Measurements from ENCODE around the gene GALNS.

The GALNS gene

DNA sequence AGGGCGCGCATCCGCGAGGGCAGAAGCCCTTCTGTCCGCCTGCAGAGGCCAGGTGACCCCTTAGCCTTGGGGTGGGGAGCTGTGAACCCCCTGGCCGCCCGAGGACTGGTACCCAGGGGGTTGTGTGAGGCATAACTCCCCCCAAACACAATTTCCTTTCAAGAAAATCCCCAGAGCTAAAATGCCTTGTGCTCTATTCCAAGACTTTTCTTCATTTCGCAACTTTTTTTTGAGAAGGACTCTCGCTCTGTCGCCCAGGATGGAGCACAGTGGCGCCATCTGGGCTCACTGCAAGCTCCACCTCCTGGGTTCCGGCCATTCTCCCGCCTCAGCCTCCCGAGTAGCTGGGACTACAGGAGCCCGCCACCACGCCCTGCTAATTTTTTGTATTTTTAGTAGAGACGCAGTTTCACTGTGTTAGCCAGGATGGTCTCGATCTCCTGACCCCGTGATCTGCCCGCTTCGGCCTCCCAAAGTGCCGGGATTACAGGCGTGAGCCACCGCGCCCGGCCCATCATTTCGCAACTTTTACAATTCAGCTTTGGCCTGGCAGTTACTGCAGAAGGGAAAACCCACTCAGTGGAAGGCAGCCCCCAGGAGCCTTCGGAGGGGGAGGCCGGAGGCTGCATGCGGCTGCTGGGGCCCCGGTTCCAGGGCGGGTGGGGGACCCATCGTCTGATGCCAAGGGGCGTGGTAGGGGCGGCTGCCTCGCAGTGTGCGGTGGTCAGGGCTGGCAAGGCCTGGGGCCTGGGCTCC is 44.1 kb downstream of the GALNS start:
- Histone ChIP-seq H3K27ac (peak overlapping the region; percentile 12), H3K4me2 (ENCODE audit: low read length) (peak overlapping the region; percentile 74), H2AFZ (peak overlapping the region; percentile 89), H3K36me3 (ENCODE audit: control insufficient read depth, insufficient read depth, low read length) (no peaks in the 10 kb centered on the region), H3K4me1 (peaks cover 8% of the 10 kb centered on the region), H3K4me3 (ENCODE audit: low read depth, low read length) (peak overlapping the region; percentile 75), H3K9ac (no peak overlapping the region), H3K79me2 (no peaks in the 10 kb centered on the region), H3K27me3 (ENCODE audit: control insufficient read depth, insufficient read depth, low read length) (no peaks in the 10 kb centered on the region), H3K9me3 (ENCODE audit: control insufficient read depth, low read length) (no peaks in the 10 kb centered on the region)
- TF ChIP-seq, protein P1, sequence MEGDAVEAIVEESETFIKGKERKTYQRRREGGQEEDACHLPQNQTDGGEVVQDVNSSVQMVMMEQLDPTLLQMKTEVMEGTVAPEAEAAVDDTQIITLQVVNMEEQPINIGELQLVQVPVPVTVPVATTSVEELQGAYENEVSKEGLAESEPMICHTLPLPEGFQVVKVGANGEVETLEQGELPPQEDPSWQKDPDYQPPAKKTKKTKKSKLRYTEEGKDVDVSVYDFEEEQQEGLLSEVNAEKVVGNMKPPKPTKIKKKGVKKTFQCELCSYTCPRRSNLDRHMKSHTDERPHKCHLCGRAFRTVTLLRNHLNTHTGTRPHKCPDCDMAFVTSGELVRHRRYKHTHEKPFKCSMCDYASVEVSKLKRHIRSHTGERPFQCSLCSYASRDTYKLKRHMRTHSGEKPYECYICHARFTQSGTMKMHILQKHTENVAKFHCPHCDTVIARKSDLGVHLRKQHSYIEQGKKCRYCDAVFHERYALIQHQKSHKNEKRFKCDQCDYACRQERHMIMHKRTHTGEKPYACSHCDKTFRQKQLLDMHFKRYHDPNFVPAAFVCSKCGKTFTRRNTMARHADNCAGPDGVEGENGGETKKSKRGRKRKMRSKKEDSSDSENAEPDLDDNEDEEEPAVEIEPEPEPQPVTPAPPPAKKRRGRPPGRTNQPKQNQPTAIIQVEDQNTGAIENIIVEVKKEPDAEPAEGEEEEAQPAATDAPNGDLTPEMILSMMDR (IDR thresholded peaks at IDR 0.05) = no peak

DNA sequence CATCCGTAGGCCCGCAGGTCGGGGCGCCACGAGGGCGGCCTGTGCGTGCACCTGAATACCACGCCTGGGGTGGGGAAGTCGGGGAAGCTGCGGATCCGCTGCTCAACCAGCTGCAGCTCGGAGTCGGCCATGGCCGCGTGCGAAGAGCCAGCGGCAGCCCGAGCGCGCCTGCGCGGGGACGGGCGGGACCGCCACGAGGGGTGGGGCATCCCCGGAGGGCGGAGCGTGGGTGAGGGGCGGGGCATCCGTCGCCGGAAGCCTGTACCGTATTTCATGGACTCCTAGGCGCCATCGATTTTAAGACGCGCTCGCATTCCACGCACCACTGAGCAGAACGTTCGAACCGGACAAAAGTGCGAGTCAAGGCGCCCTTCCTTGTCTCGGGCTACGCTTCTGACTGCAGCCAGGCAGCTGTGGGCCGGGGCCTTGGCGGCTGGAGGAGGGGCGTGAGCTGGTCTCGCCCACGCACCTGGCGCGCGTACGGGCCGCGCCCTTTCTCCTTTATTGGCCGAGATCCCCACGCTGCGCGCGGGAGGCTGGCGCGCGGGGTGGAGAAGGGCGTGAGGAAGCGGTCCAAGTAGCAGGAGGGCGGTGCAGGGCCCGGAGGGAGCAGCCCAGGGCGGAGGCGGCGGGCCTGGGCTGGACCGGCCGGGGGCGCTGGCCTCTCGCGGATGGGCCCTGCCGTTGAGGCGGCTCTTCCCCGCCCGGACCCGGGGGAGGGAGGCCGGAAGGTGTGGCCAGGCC is 44.8 kb downstream of the GALNS start, which contains the start of gene APRT:
TSS of gene APRT (minus strand) at position 160 of the 744 bp plus-strand sequence. CDS start at position 131, 29 bp downstream.
- Histone ChIP-seq H3K79me2 (no peaks in the 10 kb centered on the region), H3K4me3 (ENCODE audit: low read depth, low read length) (peak within 1 kb of the TSS; percentile 75), H3K27me3 (ENCODE audit: control insufficient read depth, insufficient read depth, low read length) (no peaks in the 10 kb centered on the region), H3K9me3 (ENCODE audit: control insufficient read depth, low read length) (no peaks in the 10 kb centered on the region), H3K36me3 (ENCODE audit: control insufficient read depth, insufficient read depth, low read length) (no peaks in the 10 kb centered on the region), H2AFZ (peak within 1 kb of the TSS; percentile 89), H3K9ac (no peak within 1 kb of the TSS), H3K27ac (peak within 1 kb of the TSS; percentile 58), H3K4me2 (ENCODE audit: low read length) (peak within 1 kb of the TSS; percentile 86), H3K4me1 (peaks cover 8% of the 10 kb centered on the region)
- TF ChIP-seq, protein P1 (IDR thresholded peaks at IDR 0.05) = peak; percentile 24

DNA sequence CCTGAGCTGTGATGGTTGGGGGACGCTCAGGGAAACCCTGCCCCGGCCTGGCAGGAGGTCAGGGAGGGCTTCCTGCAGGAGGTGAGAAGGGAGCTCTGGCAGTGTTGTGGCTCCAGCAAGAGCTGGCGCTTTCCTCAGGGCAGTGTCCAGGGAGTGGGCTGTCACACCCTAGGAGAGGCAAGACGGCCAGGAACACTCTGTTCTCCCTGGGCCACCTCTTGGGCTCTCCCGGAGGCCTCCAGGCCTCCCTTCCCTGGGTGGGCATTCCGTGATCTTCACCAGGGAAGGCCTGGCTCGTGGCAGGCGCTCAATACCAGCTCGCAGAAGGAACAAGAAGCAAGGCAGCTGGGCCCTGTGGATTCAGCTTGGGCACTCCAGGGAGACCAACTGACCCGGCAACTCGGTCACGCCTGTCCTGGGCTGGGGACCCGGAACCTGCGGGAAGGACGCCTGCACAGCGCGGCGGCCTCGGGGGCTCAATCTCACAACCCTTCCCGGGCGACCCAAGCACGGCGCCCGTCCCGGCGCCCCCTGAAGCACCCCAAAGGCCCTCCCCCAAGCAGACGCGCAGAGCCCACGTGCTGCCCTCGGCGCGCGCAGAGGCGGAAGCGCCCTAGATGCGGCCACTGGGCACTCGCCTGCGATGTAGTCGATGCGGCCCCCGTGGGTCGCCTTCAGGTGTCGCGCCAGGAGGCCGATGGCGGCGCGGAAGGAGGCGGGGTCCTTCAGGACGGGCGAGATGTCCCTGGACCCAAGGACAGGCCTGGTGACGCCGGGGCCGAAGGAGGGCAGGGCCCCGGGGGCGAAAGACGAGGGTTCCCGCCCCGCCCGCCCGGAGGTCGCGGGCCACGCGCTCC is 45.6 kb downstream of the GALNS start:
- Histone ChIP-seq H3K4me3 (ENCODE audit: low read depth, low read length) (peak overlapping the region; percentile 75), H3K4me2 (ENCODE audit: low read length) (peak overlapping the region; percentile 86), H3K4me1 (peaks cover 8% of the 10 kb centered on the region), H3K9me3 (ENCODE audit: control insufficient read depth, low read length) (no peaks in the 10 kb centered on the region), H3K9ac (no peak overlapping the region), H3K27me3 (ENCODE audit: control insufficient read depth, insufficient read depth, low read length) (no peaks in the 10 kb centered on the region), H3K79me2 (no peaks in the 10 kb centered on the region), H2AFZ (peak overlapping the region; percentile 89), H3K27ac (peak overlapping the region; percentile 58), H3K36me3 (ENCODE audit: control insufficient read depth, insufficient read depth, low read length) (no peaks in the 10 kb centered on the region)
- TF ChIP-seq, protein P1 (IDR thresholded peaks at IDR 0.05) = no peak

DNA sequence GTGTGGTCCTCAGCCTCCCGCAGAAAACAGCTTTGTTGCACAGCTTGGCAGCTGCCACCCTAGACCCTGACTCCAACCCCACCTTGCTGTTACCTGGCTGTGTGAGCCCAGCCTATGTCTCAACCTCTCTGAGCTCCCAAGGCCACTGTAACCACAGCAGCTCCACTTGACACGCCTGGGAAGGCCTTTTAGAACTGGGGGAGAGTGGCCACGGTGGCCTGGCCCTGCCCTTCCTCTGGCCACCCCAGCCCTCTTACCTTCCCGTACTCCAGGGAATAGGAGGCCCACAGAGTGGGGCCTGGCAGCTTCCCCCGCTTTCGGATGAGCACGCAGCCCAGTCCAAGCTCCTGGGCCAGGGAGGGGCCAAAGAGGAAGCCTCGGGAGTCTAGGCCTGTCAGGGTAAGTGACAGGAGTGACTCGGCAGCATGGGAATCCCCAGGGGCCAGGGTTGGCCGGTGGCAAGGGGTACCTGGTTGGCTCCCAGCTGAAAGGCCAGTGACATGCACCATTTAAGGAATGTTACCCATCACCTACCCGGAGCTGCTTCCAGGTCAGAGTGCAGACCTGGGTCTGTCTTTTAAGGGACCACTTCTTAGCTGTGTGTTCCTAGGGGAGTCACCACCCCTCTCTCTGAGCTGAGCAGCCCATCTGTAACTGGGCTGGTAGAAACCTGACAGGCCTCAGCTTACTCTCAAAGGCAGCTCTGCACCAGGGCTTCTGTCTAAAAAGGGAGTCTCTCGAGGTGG is 46.4 kb downstream of the GALNS start:
- no peaks in the 10 kb centered on the region for H3K9me3 ChIP-seq (ENCODE audit: control insufficient read depth, low read length)
- H3K79me2 ChIP-seq = no peaks in the 10 kb centered on the region
- peak overlapping the region; percentile 75 for H3K4me3 ChIP-seq (ENCODE audit: low read depth, low read length)
- TF ChIP-seq, protein P1 (IDR thresholded peaks at IDR 0.05) = no peak
- H3K4me1 ChIP-seq = peaks cover 8% of the 10 kb centered on the region
- no peak overlapping the region for H2AFZ ChIP-seq
- no peak overlapping the region for H3K9ac ChIP-seq
- H3K4me2 ChIP-seq (ENCODE audit: low read length) = peak overlapping the region; percentile 86
- no peaks in the 10 kb centered on the region for H3K27me3 ChIP-seq (ENCODE audit: control insufficient read depth, insufficient read depth, low read length)
- no peaks in the 10 kb centered on the region for H3K36me3 ChIP-seq (ENCODE audit: control insufficient read depth, insufficient read depth, low read length)
- peak overlapping the region; percentile 58 for H3K27ac ChIP-seq

All from parathyroid adenoma (tissue), 2 donors.